ENCODE results near the gene CDKAL1.
"Not testable (repeated sequence)": the region's sequence is repeated elsewhere in the genome, so short reads cannot be mapped to it uniquely, and the experiment has no call there.

The CDKAL1 gene

GRCh38 chr6:20534295-20535262 is at the start of gene CDKAL1:
Gene CDKAL1, plus strand, starts transcription at chr6:20534457. Its CDS starts 11,894 bp downstream, at chr6:20546351.
- DNase-seq (ENCODE audit: low read depth in 2 of 2): peak; percentile 80 to 81

- no peak for DNase-seq (ENCODE audit: low read depth in 2 of 2)
Observed at GRCh38 chr6:20486641-20487040, 47.6 kb upstream of the CDKAL1 start.

GRCh38 chr6:20487669-20488375 is 46.4 kb upstream of the CDKAL1 start:
- no peak for DNase-seq (ENCODE audit: low read depth in 2 of 2)

GRCh38 chr6:20490591-20490990 is 43.7 kb upstream of the CDKAL1 start:
- no peak for DNase-seq (ENCODE audit: low read depth in 2 of 2)

- DNase-seq (ENCODE audit: low read depth in 2 of 2): no peak
Observed at GRCh38 chr6:20492099-20492498, 42.2 kb upstream of the CDKAL1 start.

GRCh38 chr6:20497216-20498040 is 36.8 kb upstream of the CDKAL1 start:
- DNase-seq (ENCODE audit: low read depth in 2 of 2): no peak

GRCh38 chr6:20498041-20498385 is 36.2 kb upstream of the CDKAL1 start:
- no peak for DNase-seq (ENCODE audit: low read depth in 2 of 2)

GRCh38 chr6:20509212-20509611 is 25.0 kb upstream of the CDKAL1 start:
- no peak for DNase-seq (ENCODE audit: low read depth in 2 of 2)

- no peak for DNase-seq (ENCODE audit: low read depth in 2 of 2)
Observed at GRCh38 chr6:20511852-20512251, 22.4 kb upstream of the CDKAL1 start.

GRCh38 chr6:20525208-20525607 is 9.0 kb upstream of the CDKAL1 start:
- not testable (repeated sequence) for DNase-seq (ENCODE audit: low read depth in 2 of 2)

- DNase-seq (ENCODE audit: low read depth in 2 of 2): not testable (repeated sequence)
Observed at GRCh38 chr6:20529086-20529448, 5.2 kb upstream of the CDKAL1 start.

GRCh38 chr6:20532881-20533280 is 1.4 kb upstream of the CDKAL1 start:
- DNase-seq (ENCODE audit: low read depth in 2 of 2): no peak

GRCh38 chr6:20533746-20534294 is 437 bp upstream of the CDKAL1 start:
- DNase-seq (ENCODE audit: low read depth in 2 of 2): no peak

GRCh38 chr6:20538131-20538662 is 3.9 kb downstream of the CDKAL1 start:
- DNase-seq (ENCODE audit: low read depth in 2 of 2): no peak

GRCh38 chr6:20538907-20539306 is 4.7 kb downstream of the CDKAL1 start:
- no peak for DNase-seq (ENCODE audit: low read depth in 2 of 2)

GRCh38 chr6:20539387-20539786 is 5.1 kb downstream of the CDKAL1 start:
- no peak for DNase-seq (ENCODE audit: low read depth in 2 of 2)

GRCh38 chr6:20540683-20541082 is 6.4 kb downstream of the CDKAL1 start:
- DNase-seq (ENCODE audit: low read depth in 2 of 2): no peak

- DNase-seq (ENCODE audit: low read depth in 2 of 2): no peak
Observed at GRCh38 chr6:20541382-20541781, 7.1 kb downstream of the CDKAL1 start.

GRCh38 chr6:20542927-20543602 is 8.8 kb downstream of the CDKAL1 start:
- DNase-seq (ENCODE audit: low read depth in 2 of 2): no peak

- DNase-seq (ENCODE audit: low read depth in 2 of 2): no peak
Observed at GRCh38 chr6:20548264-20548663, 14.0 kb downstream of the CDKAL1 start.

GRCh38 chr6:20549398-20549797 is 15.1 kb downstream of the CDKAL1 start:
- not testable (repeated sequence) for DNase-seq (ENCODE audit: low read depth in 2 of 2)

Data from stimulated activated CD4-positive, alpha-beta T cell treated with anti-CD3 and anti-CD28 coated beads, Interleukin-4, amount 100 ng/mL, for 48 hours (primary cell).